CD14-positive monocyte (primary cell): Measurements from ENCODE around the gene METTL22. TPM values are rescaled to one million over a fixed set of nuclear protein-coding genes. Genes with fewer than 3 reads are reported as not detected.

Experiments
- DNase-seq, 3 donors: peaks; one replicate each; pipeline ENCODE4 v3.0.0-alpha.2; 2011 to 2022
- H2AFZ ChIP-seq: 2 replicates; pipeline ENCODE4 v1.6.0; 2012; ENCODE audit warnings: mild to moderate bottlenecking, low read depth, low read length, inconsistent platforms; ENCODE audit not compliant: insufficient read depth, poor library complexity, severe bottlenecking
- H3K27ac ChIP-seq, 2 donors: 1 replicate in 1 of 2; 2 replicates in 1 of 2; pipeline ENCODE4 v1.5.1; 2012 to 2013; ENCODE audit warnings: low read length in 2 of 2, control low read depth in 1 of 2, inconsistent platforms in 1 of 2, low read depth in 1 of 2, mild to moderate bottlenecking in 1 of 2
- H3K27me3 ChIP-seq, 2 donors: one replicate each; pipeline versions ENCODE4 v1.6.0 to v1.6.1; 2011 to 2013; ENCODE audit warnings: low read length in 2 of 2; ENCODE audit not compliant: control insufficient read depth in 2 of 2, insufficient read depth in 2 of 2
- H3K36me3 ChIP-seq, 2 donors: replicated peaks in 1 of 2; 1 replicate in 1 of 2; 2 replicates in 1 of 2; pipeline versions ENCODE4 v1.5.1 to v1.6.1; 2012 to 2013; ENCODE audit warnings: low read length in 2 of 2, control low read depth in 1 of 2, inconsistent platforms in 1 of 2, mild to moderate bottlenecking in 1 of 2; ENCODE audit not compliant: insufficient read depth in 2 of 2, control insufficient read depth in 1 of 2
- H3K4me1 ChIP-seq, 2 donors: 1 replicate in 1 of 2; 2 replicates in 1 of 2; pipeline versions ENCODE4 v1.5.1 to v1.6.1; 2012 to 2013; ENCODE audit warnings: low read length in 2 of 2, control low read depth in 1 of 2, inconsistent platforms in 1 of 2, mild to moderate bottlenecking in 1 of 2, moderate library complexity in 1 of 2; ENCODE audit not compliant: insufficient read depth in 2 of 2, control insufficient read depth in 1 of 2
- H3K4me2 ChIP-seq: replicated peaks from 2 replicates; pipeline ENCODE3; 2012; ENCODE audit warnings: low read length, moderate library complexity, mild to moderate bottlenecking; ENCODE audit not compliant: poor library complexity, severe bottlenecking; ENCODE audit errors: extremely low read depth
- H3K4me3 ChIP-seq, 3 experiments: fragments of 200-600 bp in 1 of 3; sonication (generic) in 1 of 3; replicated peaks in 1 of 3; 1 replicate in 2 of 3; 2 replicates in 1 of 3; pipeline ENCODE4 v1.5.1; 2011 to 2013; ENCODE audit warnings: low read length in 3 of 3, mild to moderate bottlenecking in 3 of 3, control low read depth in 2 of 3, low read depth in 2 of 3, inconsistent platforms in 1 of 3, moderate library complexity in 1 of 3
- H3K79me2 ChIP-seq: 2 replicates; pipeline ENCODE4 v1.6.0; 2012; ENCODE audit warnings: mild to moderate bottlenecking, control low read depth, inconsistent platforms, low read length, moderate library complexity; ENCODE audit not compliant: insufficient read depth
- H3K9ac ChIP-seq: 2 replicates; pipeline ENCODE4 v1.6.0; 2017; ENCODE audit warnings: low read length, mild to moderate bottlenecking; ENCODE audit not compliant: insufficient read depth, poor library complexity, severe bottlenecking
- H3K9me3 ChIP-seq, 2 donors: replicated peaks in 1 of 2; 1 replicate in 1 of 2; 2 replicates in 1 of 2; pipeline versions ENCODE4 v1.5.1 to v1.6.1; 2012 to 2013; ENCODE audit warnings: low read length in 2 of 2, control low read depth in 1 of 2; ENCODE audit not compliant: control insufficient read depth in 1 of 2, insufficient read depth in 1 of 2
- H4K20me1 ChIP-seq: 2 replicates; pipeline ENCODE4 v1.6.0; 2012; ENCODE audit warnings: mild to moderate bottlenecking, low read length, control low read depth, moderate library complexity; ENCODE audit not compliant: insufficient read depth
- H3K27ac Mint-ChIP-seq, 7 donors: one replicate each; pipeline ENCODE4 v1.8.0; 2020; ENCODE audit warnings: mild to moderate bottlenecking in 7 of 7, mixed read lengths in 7 of 7, moderate library complexity in 6 of 7, inconsistent platforms in 2 of 7
- H3K27me3 Mint-ChIP-seq, 3 donors: one replicate each; pipeline ENCODE4 v1.8.0; 2021 to 2022; ENCODE audit warnings: low read depth in 3 of 3, mild to moderate bottlenecking in 3 of 3, mixed read lengths in 3 of 3, moderate library complexity in 3 of 3, inconsistent platforms in 1 of 3
- H3K36me3 Mint-ChIP-seq, 2 donors: one replicate each; pipeline ENCODE4 v1.8.0; 2020; ENCODE audit warnings: mixed read lengths in 2 of 2, inconsistent platforms in 1 of 2, mild to moderate bottlenecking in 1 of 2
- H3K4me1 Mint-ChIP-seq: one replicate; pipeline ENCODE4 v1.8.0; 2020; ENCODE audit warnings: mild to moderate bottlenecking, mixed read lengths
- H3K4me3 Mint-ChIP-seq, 2 donors: one replicate each; pipeline ENCODE4 v1.8.0; 2020; ENCODE audit warnings: mild to moderate bottlenecking in 2 of 2, mixed read lengths in 2 of 2, moderate library complexity in 1 of 2
- H3K9me3 Mint-ChIP-seq, 7 donors: one replicate each; pipeline ENCODE4 v1.8.0; 2020 to 2022; ENCODE audit warnings: mixed read lengths in 7 of 7, mild to moderate bottlenecking in 6 of 7, moderate library complexity in 6 of 7, inconsistent platforms in 2 of 7
- CTCF ChIP-seq: fragments of 200-600 bp; IDR thresholded peaks from one replicate; pipeline ENCODE4 v1.8.0; 2022; ENCODE audit warnings: antibody characterized with exemption, mild to moderate bottlenecking
- WGBS: methylation state at CpG from one replicate; pipeline ENCODE4 v1.1.5; 2013; ENCODE audit warnings: missing lambda C conversion rate; ENCODE audit not compliant: insufficient coverage; 5-methylcytosine and 5-hydroxymethylcytosine counted together
- intact Hi-C, 2 donors: fragments of 100-400 bp; cut with micrococcal nuclease; formaldehyde crosslinking; loops; one replicate each; pipeline versions ENCODE4 v1.15.0 to v1.15.1; 2023
- polyA plus RNA-seq, 3 donors: library from polyadenylated mRNA; depleted of rRNA in 1 of 3; unstranded in 2 of 3; stranded (reverse) in 1 of 3; fragments of 300-500 nt in 2 of 3; fragments of >200 nt in 1 of 3; fragmentation: Illumina TruSeq in 2 of 3; gene quantifications; 1 replicate in 2 of 3; 2 replicates in 1 of 3; pipeline ENCODE4 v1.2.3, GENCODE V29; 2012 to 2021

Gene METTL22
- polyA plus RNA-seq, 3 donors = 36.0 to 44.0 (median 38.9) TPM

GRCh38 chr16:8631818-8632465 lies 10.4 kb downstream of the METTL22 start:
- Mint-ChIP-seq H3K27ac (peak overlapping the region; percentile 100), H3K4me1 (peaks cover 40% of the 10 kb centered on the region), H3K36me3 (peaks cover 70 to 82% of the 10 kb centered on the region in 2 donors), H3K4me3 (peak overlapping the region in 1 of 2 donors; percentile 57), H3K27me3 (no peaks in the 10 kb centered on the region), H3K9me3 (peaks cover 0 to 5% (median 0%) of the 10 kb centered on the region in 7 donors)
- Histone ChIP-seq H3K4me3 (peak overlapping the region in 1 of 3 experiments; percentile 1), H4K20me1 (no peaks in the 10 kb centered on the region), H3K27me3 (no peaks in the 10 kb centered on the region), H3K27ac (peak overlapping the region; percentile 91 to 98), H3K4me2 (peak overlapping the region; percentile 29), H3K9me3 (no peaks in the 10 kb centered on the region), H3K9ac (peak overlapping the region; percentile 75), H3K79me2 (peaks cover 32% of the 10 kb centered on the region), H3K4me1 (peaks cover 28 to 41% of the 10 kb centered on the region in 2 donors), H3K36me3 (peaks cover 61 to 71% of the 10 kb centered on the region in 2 donors), H2AFZ (no peak overlapping the region)
- peak; percentile 35 to 63 (median 37) for DNase-seq
- no peak for TF ChIP-seq CTCF
- intact Hi-C loops = loop anchor here (5.0 to 10.0 kb wide), 5 partner anchors 40 to 483 kb away; partner anchors contain the start of genes ABAT (in 1 of the 2), LITAFD (in 1 of the 2), PMM2 (in 1 of the 2) and TMEM186 (in 1 of the 2)
- 82% methylated on average over 10 of the region's 15 CpGs for WGBS

GRCh38 chr16:8632675-8633182 lies 11.2 kb downstream of the METTL22 start:
- Mint-ChIP-seq H3K36me3 (peaks cover 70 to 80% of the 10 kb centered on the region in 2 donors), H3K27me3 (no peaks in the 10 kb centered on the region), H3K27ac (peak overlapping the region; percentile 100), H3K4me3 (peak overlapping the region; percentile 28 to 86), H3K4me1 (peaks cover 40% of the 10 kb centered on the region), H3K9me3 (peaks cover 0 to 5% (median 0%) of the 10 kb centered on the region in 7 donors)
- peaks cover 26% of the 10 kb centered on the region for H3K79me2 ChIP-seq
- peaks cover 60 to 71% of the 10 kb centered on the region in 2 donors for H3K36me3 ChIP-seq
- no peaks in the 10 kb centered on the region for H4K20me1 ChIP-seq
- no peaks in the 10 kb centered on the region for H3K27me3 ChIP-seq
- intact Hi-C loops = loop anchor here (5.0 to 10.0 kb wide), 5 partner anchors 40 to 482 kb away; partner anchors contain the start of genes ABAT (in 1 of the 2), LITAFD (in 1 of the 2), PMM2 (in 1 of the 2) and TMEM186 (in 1 of the 2)
- H3K4me2 ChIP-seq = peak overlapping the region; percentile 46
- peak overlapping the region; percentile 82 for H3K9ac ChIP-seq
- H3K27ac ChIP-seq = peak overlapping the region; percentile 91 to 98
- no peak overlapping the region for H2AFZ ChIP-seq
- peaks cover 28 to 41% of the 10 kb centered on the region in 2 donors for H3K4me1 ChIP-seq
- TF ChIP-seq CTCF = no peak
- DNase-seq = peak; percentile 98 to 100 (median 99)
- no peaks in the 10 kb centered on the region for H3K9me3 ChIP-seq
- H3K4me3 ChIP-seq = peak overlapping the region in 1 of 3 experiments; percentile 36
- no CpG with 5 or more reads among the region's 5 CpGs for whole genome bisulfite sequencing
